DND-41 (cell line): ENCODE measurements around the gene SETBP1.

Experiments
- CTCF ChIP-seq: IDR thresholded peaks from 2 replicates; pipeline ENCODE4 v1.5.1; 2012; ENCODE audit warnings: borderline replicate concordance, low read length, moderate library complexity, mild to moderate bottlenecking; ENCODE audit not compliant: poor library complexity, severe bottlenecking; ENCODE audit errors: extremely low read depth
- EZH2 ChIP-seq: IDR thresholded peaks from 3 replicates; pipeline ENCODE4 v1.6.1; 2012; ENCODE audit warnings: borderline replicate concordance, low read depth, mild to moderate bottlenecking, moderate library complexity, low read length, inconsistent platforms; ENCODE audit not compliant: severe bottlenecking

- TF ChIP-seq CTCF (no peak), EZH2 (no peak)
Observed at GRCh38 chr18:44917216-44918141, 236.8 kb downstream of the SETBP1 start.
